ENCODE measurements around the gene HOXC10.

HOXC10 gene

GRCh38 chr12:53950437-53950773 is 34.5 kb upstream of the HOXC10 start:
- H3K4me3 ChIP-seq (ENCODE audit: low read depth, low read length): no peak overlapping the region

- H3K4me3 ChIP-seq (ENCODE audit: low read depth, low read length): no peak overlapping the region
Measured at GRCh38 chr12:53950789-53951576, 34.0 kb upstream of the HOXC10 start.

GRCh38 chr12:53951577-53952334 is 33.2 kb upstream of the HOXC10 start:
- H3K4me3 ChIP-seq (ENCODE audit: low read depth, low read length): no peak overlapping the region

- H3K4me3 ChIP-seq (ENCODE audit: low read depth, low read length): no peak overlapping the region
Measured at GRCh38 chr12:53952335-53952694, 32.6 kb upstream of the HOXC10 start.

GRCh38 chr12:53952871-53953734 is 31.8 kb upstream of the HOXC10 start:
- H3K4me3 ChIP-seq (ENCODE audit: low read depth, low read length): no peak overlapping the region

- H3K4me3 ChIP-seq (ENCODE audit: low read depth, low read length): no peak overlapping the region
Measured at GRCh38 chr12:53953831-53954693, 30.9 kb upstream of the HOXC10 start.

- no peak within 1 kb of the TSS for H3K4me3 ChIP-seq (ENCODE audit: low read depth, low read length)
Measured at GRCh38 chr12:53954694-53955035, 30.3 kb upstream of the HOXC10 start, which contains the start of gene HOXC12. TSS of gene HOXC12 (plus strand) at chr12:53954903. CDS start at chr12:53954930, 27 bp downstream.

GRCh38 chr12:53955036-53955775 is 29.7 kb upstream of the HOXC10 start:
- H3K4me3 ChIP-seq (ENCODE audit: low read depth, low read length): no peak overlapping the region

GRCh38 chr12:53955776-53956250 is 29.1 kb upstream of the HOXC10 start:
- H3K4me3 ChIP-seq (ENCODE audit: low read depth, low read length): no peak overlapping the region

- no peak overlapping the region for H3K4me3 ChIP-seq (ENCODE audit: low read depth, low read length)
Measured at GRCh38 chr12:53956251-53956887, 28.6 kb upstream of the HOXC10 start.

- H3K4me3 ChIP-seq (ENCODE audit: low read depth, low read length): no peak overlapping the region
Measured at GRCh38 chr12:53956914-53957536, 27.9 kb upstream of the HOXC10 start.

GRCh38 chr12:53958128-53958527 is 26.8 kb upstream of the HOXC10 start:
- H3K4me3 ChIP-seq (ENCODE audit: low read depth, low read length): no peak overlapping the region

GRCh38 chr12:53959314-53959713 is 25.6 kb upstream of the HOXC10 start:
- no peak overlapping the region for H3K4me3 ChIP-seq (ENCODE audit: low read depth, low read length)

GRCh38 chr12:53960187-53961024 is 24.5 kb upstream of the HOXC10 start:
- H3K4me3 ChIP-seq (ENCODE audit: low read depth, low read length): no peak overlapping the region

GRCh38 chr12:53961025-53961761 is 23.8 kb upstream of the HOXC10 start:
- H3K4me3 ChIP-seq (ENCODE audit: low read depth, low read length): no peak overlapping the region

GRCh38 chr12:53963005-53963404 is 21.9 kb upstream of the HOXC10 start:
- H3K4me3 ChIP-seq (ENCODE audit: low read depth, low read length): no peak overlapping the region

Measured in iPS-11a (cell line).